HepG2 (cell line): Measurements from ENCODE around the gene SLC5A6. TPM values are rescaled to one million over a fixed set of nuclear protein-coding genes. Genes with fewer than 3 reads are reported as not detected.

ENCODE experiments used
- ARID2 ChIP-seq: sonication (generic); formaldehyde crosslinking; IDR thresholded peaks from 2 replicates; pipeline ENCODE4 v1.8.1; 2022; ENCODE audit warnings: mild to moderate bottlenecking, missing genetic modification reagents, borderline replicate concordance
- JDP2 ChIP-seq: sonication (generic); formaldehyde crosslinking; IDR thresholded peaks from 2 replicates; pipeline ENCODE4 v1.8.1; 2022; ENCODE audit warnings: missing genetic modification reagents, borderline replicate concordance
- KDM6A ChIP-seq: IDR thresholded peaks from 2 replicates; pipeline ENCODE4 v1.6.1; 2016; ENCODE audit warnings: low read depth
- SMC3 ChIP-seq: IDR thresholded peaks from 2 replicates; pipeline ENCODE4 v1.6.1; 2011; ENCODE audit warnings: low read length, improper control_type of control experiment
- SPEN ChIP-seq: sonication (generic); formaldehyde crosslinking; IDR thresholded peaks from 2 replicates; pipeline ENCODE4 v1.5.1; 2020; ENCODE audit warnings: low read depth, mild to moderate bottlenecking, missing genetic modification reagents
- TBX3 ChIP-seq: fragments of 450-650 bp; IDR thresholded peaks from 2 replicates; pipeline ENCODE4 v1.6.1; 2017; ENCODE audit warnings: antibody characterized with exemption, mild to moderate bottlenecking, inconsistent platforms, borderline replicate concordance
- XRCC5 ChIP-seq: fragments of 200-400 bp; formaldehyde crosslinking; optimal IDR thresholded peaks from 2 replicates; pipeline ENCODE3; 2017; ENCODE audit warnings: mild to moderate bottlenecking, low read length
- ZMAT3 ChIP-seq: sonication (generic); formaldehyde crosslinking; conservative IDR thresholded peaks from 2 replicates; pipeline ENCODE4 v1.7.0; 2021; ENCODE audit warnings: missing genetic modification reagents
- ZMYM2 ChIP-seq: sonication (generic); formaldehyde crosslinking; IDR thresholded peaks from 2 replicates; pipeline ENCODE4 v1.8.0; 2022; ENCODE audit warnings: mild to moderate bottlenecking, missing genetic modification reagents
- ZNF331 ChIP-seq: sonication (generic); formaldehyde crosslinking; IDR thresholded peaks from 2 replicates; pipeline ENCODE4 v1.4.0; 2020; ENCODE audit warnings: missing genetic modification reagents
- ZNF335 ChIP-seq: sonication (generic); formaldehyde crosslinking; IDR thresholded peaks from 2 replicates; pipeline ENCODE4 v1.4.0; 2020; ENCODE audit warnings: missing genetic modification reagents
- ZNF44 ChIP-seq: sonication (generic); formaldehyde crosslinking; IDR thresholded peaks from 2 replicates; pipeline ENCODE4 v1.5.1; 2020; ENCODE audit warnings: mild to moderate bottlenecking, missing genetic modification reagents
- ZNF703 ChIP-seq: sonication (generic); formaldehyde crosslinking; IDR thresholded peaks from 2 replicates; pipeline ENCODE4 v1.5.1; 2020; ENCODE audit warnings: missing genetic modification reagents, mild to moderate bottlenecking, moderate library complexity, borderline replicate concordance
- polyA plus RNA-seq, 8 experiments: library from polyadenylated mRNA; depleted of rRNA in 3 of 8; stranded (reverse) in 7 of 8; unstranded in 1 of 8; fragments of >200 nt; fragmentation: Illumina TruSeq in 4 of 8; extraction: Trizol in 4 of 8; gene quantifications; 2 replicates each; pipeline versions ENCODE4 v1.2.1 to v1.2.3, GENCODE V29; 2011 to 2016; ENCODE audit warnings: low read depth in 4 of 8, missing spikeins in 1 of 8, mixed read lengths in 1 of 8; ENCODE audit not compliant: insufficient read depth in 1 of 8
- total RNA-seq, 5 experiments: library from RNA; depleted of rRNA; stranded (reverse); fragments of >200 nt; fragmentation: Illumina TruSeq; extraction: Trizol; gene quantifications; 2 replicates each; pipeline ENCODE4 v1.2.3, GENCODE V29; 2016; ENCODE audit warnings: low read depth in 1 of 5
- TF ChIP-seq, protein P1 (sequence below): sonication (generic); formaldehyde crosslinking; IDR thresholded peaks from 2 replicates; pipeline ENCODE4 v1.5.0; 2020; ENCODE audit warnings: mild to moderate bottlenecking, missing genetic modification reagents, borderline replicate concordance
- TF ChIP-seq, protein P2 (sequence below): sonication (generic); formaldehyde crosslinking; IDR thresholded peaks from 2 replicates; pipeline ENCODE4 v1.4.0; 2020; ENCODE audit warnings: missing genetic modification reagents, borderline replicate concordance
- TF ChIP-seq, protein P3 (sequence below): sonication (generic); IDR thresholded peaks from 2 replicates; pipeline ENCODE4 v1.6.1; 2016; ENCODE audit warnings: low read depth, borderline replicate concordance

SLC5A6 gene
- total and polyA plus RNA-seq, 2 of the 13 experiments (the other 11 are each of a cell fraction or from before 2014, with no cell fraction given) = 135 to 417 TPM

DNA sequence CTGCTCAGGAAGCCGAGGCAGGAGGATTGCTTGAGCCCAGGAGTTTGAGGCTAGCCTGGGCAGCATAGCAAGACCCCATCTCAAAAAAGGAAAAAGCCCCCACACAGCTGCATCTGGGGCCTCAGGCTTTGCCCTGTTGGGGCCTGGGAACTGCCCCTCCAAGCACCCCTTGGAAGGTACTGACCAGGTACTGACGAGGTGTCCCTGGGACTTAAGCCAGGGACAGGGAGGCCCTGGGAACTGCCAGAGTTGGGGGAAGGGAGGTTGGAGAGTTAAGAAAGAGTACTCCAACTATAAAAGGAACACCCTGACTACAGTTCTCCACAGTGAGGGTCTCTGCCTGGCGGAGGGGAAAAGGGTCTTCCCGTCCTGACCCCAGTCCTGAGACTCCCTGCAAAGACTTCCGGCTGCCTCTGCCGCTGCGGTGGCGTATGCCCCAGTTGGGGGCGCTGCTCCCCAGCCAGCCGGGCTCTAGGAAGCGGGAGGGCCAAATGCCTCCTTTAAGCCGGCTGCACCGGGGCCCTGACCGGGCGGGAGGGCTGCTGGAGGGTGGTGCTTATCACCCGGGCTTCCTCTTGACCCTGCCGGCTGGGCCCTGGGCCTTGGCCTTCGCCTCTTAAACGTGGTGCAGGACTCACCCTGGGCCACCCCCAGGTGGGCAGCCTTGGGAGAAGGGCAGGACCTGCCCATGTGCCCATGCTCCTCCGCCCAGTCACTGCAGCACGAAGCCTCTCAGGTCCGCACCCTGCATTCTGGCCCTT lies 38.0 kb upstream of the SLC5A6 start (continued):
- TF ChIP-seq TBX3 (no peak), XRCC5 (peak; percentile 98), ZNF335 (0 out of 2 replicates have a peak, but pooled peaks have one; percentile 45), ZNF44 (CRISPR knock-in tag) (no peak), ZNF331 (CRISPR knock-in tag) (no peak; the same call in 1 of the 2 replicates), JDP2 (CRISPR knock-in tag) (no peak), KDM6A (CRISPR knock-in tag) (no peak), ZMYM2 (CRISPR knock-in tag) (peak; percentile 60; the same call in 1 of the 2 replicates), SMC3 (peak; percentile 25; the same call in 1 of the 2 replicates), SPEN (CRISPR knock-in tag) (peak; percentile 75), ZNF703 (CRISPR knock-in tag) (0 out of 2 replicates have a peak, but pooled peaks have one; percentile 54), ARID2 (CRISPR knock-in tag) (peak; percentile 73; the same call in 1 of the 2 replicates), ZMAT3 (CRISPR knock-in tag) (no peak)
- TF ChIP-seq, protein P1, sequence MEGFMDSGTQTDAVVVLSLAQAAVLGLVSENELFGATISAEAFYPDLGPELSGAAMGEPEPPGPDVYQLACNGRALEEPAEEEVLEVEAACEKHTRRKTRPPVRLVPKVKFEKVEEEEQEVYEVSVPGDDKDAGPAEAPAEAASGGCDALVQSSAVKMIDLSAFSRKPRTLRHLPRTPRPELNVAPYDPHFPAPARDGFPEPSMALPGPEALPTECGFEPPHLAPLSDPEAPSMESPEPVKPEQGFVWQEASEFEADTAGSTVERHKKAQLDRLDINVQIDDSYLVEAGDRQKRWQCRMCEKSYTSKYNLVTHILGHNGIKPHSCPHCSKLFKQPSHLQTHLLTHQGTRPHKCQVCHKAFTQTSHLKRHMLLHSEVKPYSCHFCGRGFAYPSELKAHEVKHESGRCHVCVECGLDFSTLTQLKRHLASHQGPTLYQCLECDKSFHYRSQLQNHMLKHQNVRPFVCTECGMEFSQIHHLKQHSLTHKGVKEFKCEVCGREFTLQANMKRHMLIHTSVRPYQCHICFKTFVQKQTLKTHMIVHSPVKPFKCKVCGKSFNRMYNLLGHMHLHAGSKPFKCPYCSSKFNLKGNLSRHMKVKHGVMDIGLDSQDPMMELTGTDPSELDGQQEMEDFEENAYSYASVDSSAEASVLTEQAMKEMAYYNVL (CRISPR knock-in tag) = peak; percentile 58; the same call in 1 of the 2 replicates
- TF ChIP-seq, protein P2, sequence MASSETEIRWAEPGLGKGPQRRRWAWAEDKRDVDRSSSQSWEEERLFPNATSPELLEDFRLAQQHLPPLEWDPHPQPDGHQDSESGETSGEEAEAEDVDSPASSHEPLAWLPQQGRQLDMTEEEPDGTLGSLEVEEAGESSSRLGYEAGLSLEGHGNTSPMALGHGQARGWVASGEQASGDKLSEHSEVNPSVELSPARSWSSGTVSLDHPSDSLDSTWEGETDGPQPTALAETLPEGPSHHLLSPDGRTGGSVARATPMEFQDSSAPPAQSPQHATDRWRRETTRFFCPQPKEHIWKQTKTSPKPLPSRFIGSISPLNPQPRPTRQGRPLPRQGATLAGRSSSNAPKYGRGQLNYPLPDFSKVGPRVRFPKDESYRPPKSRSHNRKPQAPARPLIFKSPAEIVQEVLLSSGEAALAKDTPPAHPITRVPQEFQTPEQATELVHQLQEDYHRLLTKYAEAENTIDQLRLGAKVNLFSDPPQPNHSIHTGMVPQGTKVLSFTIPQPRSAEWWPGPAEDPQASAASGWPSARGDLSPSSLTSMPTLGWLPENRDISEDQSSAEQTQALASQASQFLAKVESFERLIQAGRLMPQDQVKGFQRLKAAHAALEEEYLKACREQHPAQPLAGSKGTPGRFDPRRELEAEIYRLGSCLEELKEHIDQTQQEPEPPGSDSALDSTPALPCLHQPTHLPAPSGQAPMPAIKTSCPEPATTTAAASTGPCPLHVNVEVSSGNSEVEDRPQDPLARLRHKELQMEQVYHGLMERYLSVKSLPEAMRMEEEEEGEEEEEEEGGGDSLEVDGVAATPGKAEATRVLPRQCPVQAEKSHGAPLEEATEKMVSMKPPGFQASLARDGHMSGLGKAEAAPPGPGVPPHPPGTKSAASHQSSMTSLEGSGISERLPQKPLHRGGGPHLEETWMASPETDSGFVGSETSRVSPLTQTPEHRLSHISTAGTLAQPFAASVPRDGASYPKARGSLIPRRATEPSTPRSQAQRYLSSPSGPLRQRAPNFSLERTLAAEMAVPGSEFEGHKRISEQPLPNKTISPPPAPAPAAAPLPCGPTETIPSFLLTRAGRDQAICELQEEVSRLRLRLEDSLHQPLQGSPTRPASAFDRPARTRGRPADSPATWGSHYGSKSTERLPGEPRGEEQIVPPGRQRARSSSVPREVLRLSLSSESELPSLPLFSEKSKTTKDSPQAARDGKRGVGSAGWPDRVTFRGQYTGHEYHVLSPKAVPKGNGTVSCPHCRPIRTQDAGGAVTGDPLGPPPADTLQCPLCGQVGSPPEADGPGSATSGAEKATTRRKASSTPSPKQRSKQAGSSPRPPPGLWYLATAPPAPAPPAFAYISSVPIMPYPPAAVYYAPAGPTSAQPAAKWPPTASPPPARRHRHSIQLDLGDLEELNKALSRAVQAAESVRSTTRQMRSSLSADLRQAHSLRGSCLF (CRISPR knock-in tag) = no peak
- TF ChIP-seq, protein P3, sequence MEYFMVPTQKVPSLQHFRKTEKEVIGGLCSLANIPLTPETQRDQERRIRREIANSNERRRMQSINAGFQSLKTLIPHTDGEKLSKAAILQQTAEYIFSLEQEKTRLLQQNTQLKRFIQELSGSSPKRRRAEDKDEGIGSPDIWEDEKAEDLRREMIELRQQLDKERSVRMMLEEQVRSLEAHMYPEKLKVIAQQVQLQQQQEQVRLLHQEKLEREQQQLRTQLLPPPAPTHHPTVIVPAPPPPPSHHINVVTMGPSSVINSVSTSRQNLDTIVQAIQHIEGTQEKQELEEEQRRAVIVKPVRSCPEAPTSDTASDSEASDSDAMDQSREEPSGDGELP = peak; percentile 52; the same call in 1 of the 2 replicates
